H9 (cell line): ENCODE results near the gene HS3ST6. TPM values are rescaled to one million over a fixed set of nuclear protein-coding genes. Genes with fewer than 3 reads are reported as not detected.
"Not testable (repeated sequence)": the region's sequence is repeated elsewhere in the genome, so short reads cannot be mapped to it uniquely, and the experiment has no call there.

ENCODE experiments used
- DNase-seq: peaks from one replicate; pipeline ENCODE4 v3.0.0-alpha.2; 2017
- H2AFZ ChIP-seq: one replicate; pipeline ENCODE4 v1.6.1; 2013; ENCODE audit warnings: mild to moderate bottlenecking, low read length, control low read depth, moderate library complexity
- H2AK5ac ChIP-seq: 2 replicates; pipeline ENCODE4 v1.6.1; 2013; ENCODE audit warnings: low read length, control low read depth, mixed read lengths; ENCODE audit not compliant: insufficient read length
- H2BK120ac ChIP-seq: one replicate; pipeline ENCODE4 v1.6.1; 2013; ENCODE audit warnings: low read depth, mild to moderate bottlenecking, low read length, control low read depth, inconsistent platforms; ENCODE audit not compliant: poor library complexity, severe bottlenecking
- H2BK12ac ChIP-seq: 2 replicates; pipeline ENCODE4 v1.6.1; 2013; ENCODE audit warnings: low read length, control low read depth, mixed read lengths, low read depth; ENCODE audit not compliant: insufficient read length
- H2BK15ac ChIP-seq: 2 replicates; pipeline ENCODE4 v1.6.1; 2013; ENCODE audit warnings: low read depth, low read length, control low read depth
- H2BK20ac ChIP-seq: one replicate; pipeline ENCODE4 v1.6.1; 2013; ENCODE audit warnings: low read depth, mild to moderate bottlenecking, low read length, control low read depth, inconsistent platforms; ENCODE audit not compliant: poor library complexity, severe bottlenecking
- H2BK5ac ChIP-seq: 2 replicates; pipeline ENCODE4 v1.6.1; 2013; ENCODE audit warnings: low read length, control low read depth, mixed read lengths; ENCODE audit not compliant: insufficient read length
- H3K14ac ChIP-seq: 2 replicates; pipeline ENCODE4 v1.6.1; 2013; ENCODE audit warnings: low read length, control low read depth; ENCODE audit not compliant: insufficient read depth
- H3K18ac ChIP-seq: 2 replicates; pipeline ENCODE4 v1.6.1; 2013; ENCODE audit warnings: low read depth, mild to moderate bottlenecking, mixed read lengths, low read length, control low read depth; ENCODE audit not compliant: insufficient read length
- H3K23ac ChIP-seq: 2 replicates; pipeline ENCODE4 v1.6.1; 2013; ENCODE audit warnings: low read length, control low read depth, mixed read lengths, low read depth; ENCODE audit not compliant: insufficient read length
- H3K23me2 ChIP-seq: 2 replicates; pipeline ENCODE4 v1.6.1; 2013; ENCODE audit warnings: low read depth, mild to moderate bottlenecking, mixed read lengths, low read length, control low read depth; ENCODE audit not compliant: insufficient read length, poor library complexity, severe bottlenecking
- H3K27ac ChIP-seq: 2 replicates; pipeline ENCODE4 v1.5.1; 2013; ENCODE audit warnings: low read length, control low read depth, mixed read lengths, low read depth; ENCODE audit not compliant: insufficient read length
- H3K27me3 ChIP-seq: 2 replicates; pipeline ENCODE4 v1.6.1; 2013; ENCODE audit warnings: low read length, control low read depth, inconsistent platforms; ENCODE audit not compliant: insufficient read depth
- H3K4ac ChIP-seq: 2 replicates; pipeline ENCODE4 v1.6.1; 2013; ENCODE audit warnings: low read depth, mild to moderate bottlenecking, control low read depth, inconsistent platforms, low read length, moderate library complexity
- H3K4me1 ChIP-seq: 2 replicates; pipeline ENCODE4 v1.6.1; 2013; ENCODE audit warnings: low read length, control low read depth, inconsistent platforms; ENCODE audit not compliant: insufficient read depth
- H3K4me2 ChIP-seq: 2 replicates; pipeline ENCODE4 v1.6.1; 2013; ENCODE audit warnings: low read length, control low read depth, mixed read lengths; ENCODE audit not compliant: insufficient read length, insufficient read depth
- H3K56ac ChIP-seq: 2 replicates; pipeline ENCODE4 v1.6.1; 2013; ENCODE audit warnings: low read depth, mild to moderate bottlenecking, mixed read lengths, low read length, control low read depth; ENCODE audit not compliant: insufficient read length
- H3K79me1 ChIP-seq: 2 replicates; pipeline ENCODE4 v1.6.1; 2013; ENCODE audit warnings: low read depth, mild to moderate bottlenecking, moderate library complexity, low read length, control low read depth, inconsistent platforms; ENCODE audit not compliant: insufficient read depth, poor library complexity, severe bottlenecking
- H3K79me2 ChIP-seq: 2 replicates; pipeline ENCODE4 v1.6.1; 2013; ENCODE audit warnings: low read length, control low read depth, inconsistent platforms; ENCODE audit not compliant: insufficient read depth
- H3K9ac ChIP-seq: 2 replicates; pipeline ENCODE4 v1.6.1; 2013; ENCODE audit warnings: low read length, control low read depth, mixed read lengths; ENCODE audit not compliant: insufficient read length; ENCODE audit errors: extremely low read depth
- H3K9me3 ChIP-seq: one replicate; pipeline ENCODE4 v1.6.1; 2013; ENCODE audit warnings: low read depth, low read length, inconsistent platforms; ENCODE audit not compliant: control insufficient read depth
- H3T11ph ChIP-seq: one replicate; pipeline ENCODE4 v1.6.1; 2013; ENCODE audit warnings: mild to moderate bottlenecking, low read length, control low read depth, inconsistent platforms
- H4K20me1 ChIP-seq: one replicate; pipeline ENCODE4 v1.6.1; 2013; ENCODE audit not compliant: control insufficient read depth, insufficient read length, insufficient read depth
- H4K5ac ChIP-seq: 2 replicates; pipeline ENCODE4 v1.6.1; 2013; ENCODE audit warnings: low read depth, mild to moderate bottlenecking, mixed read lengths, low read length, control low read depth; ENCODE audit not compliant: insufficient read length
- H4K8ac ChIP-seq: replicated peaks from 2 replicates; pipeline ENCODE4 v1.6.1; 2013; ENCODE audit warnings: low read length, control low read depth, mixed read lengths, low read depth; ENCODE audit not compliant: insufficient read length
- H4K91ac ChIP-seq: 2 replicates; pipeline ENCODE4 v1.6.1; 2013; ENCODE audit warnings: low read depth, mild to moderate bottlenecking, moderate library complexity, mixed read lengths, low read length, control low read depth; ENCODE audit not compliant: insufficient read length
- H3K27ac Mint-ChIP-seq, 3 experiments: 2 replicates in 2 of 3; 3 replicates in 1 of 3; pipeline ENCODE4 v1.8.0; 2020 to 2021; ENCODE audit warnings: mixed read lengths in 3 of 3, mild to moderate bottlenecking in 1 of 3, moderate library complexity in 1 of 3
- H3K27me3 Mint-ChIP-seq: 2 replicates; pipeline ENCODE4 v1.8.0; 2021; ENCODE audit warnings: low read depth, mild to moderate bottlenecking, moderate library complexity, mixed read lengths
- H3K36me3 Mint-ChIP-seq, 3 experiments: 2 replicates in 2 of 3; 3 replicates in 1 of 3; pipeline ENCODE4 v1.8.0; 2020 to 2021; ENCODE audit warnings: low read depth in 3 of 3, mixed read lengths in 3 of 3; ENCODE audit not compliant: insufficient read depth in 1 of 3
- H3K4me1 Mint-ChIP-seq, 2 experiments: 2 replicates each; pipeline ENCODE4 v1.8.0; 2020; ENCODE audit warnings: mixed read lengths in 2 of 2
- H3K4me3 Mint-ChIP-seq, 2 experiments: 2 replicates in 1 of 2; 3 replicates in 1 of 2; pipeline ENCODE4 v1.8.0; 2020 to 2021; ENCODE audit warnings: mild to moderate bottlenecking in 2 of 2, mixed read lengths in 2 of 2, moderate library complexity in 1 of 2
- H3K9me3 Mint-ChIP-seq, 2 experiments: 2 replicates in 1 of 2; 3 replicates in 1 of 2; pipeline ENCODE4 v1.8.0; 2020; ENCODE audit warnings: mild to moderate bottlenecking in 2 of 2, mixed read lengths in 2 of 2, moderate library complexity in 1 of 2
- CTCF ChIP-seq: fragments of 200-600 bp; sonication (generic); conservative IDR thresholded peaks from 3 replicates; pipeline ENCODE4 v1.8.0; 2021; ENCODE audit warnings: antibody characterized with exemption, mild to moderate bottlenecking
- WGBS: extraction: QIAGEN DNeasy Blood & Tissue Kit; methylation state at CpG from one replicate; pipeline ENCODE4 v1.1.7; 2013; ENCODE audit warnings: missing lambda C conversion rate, low lambda C conversion rate, mixed read lengths; ENCODE audit not compliant: insufficient read length; ENCODE audit errors: extremely low coverage; 5-methylcytosine and 5-hydroxymethylcytosine counted together
- total RNA-seq: library from RNA; stranded (reverse); gene quantifications from 2 replicates; pipeline ENCODE4 v1.2.1, GENCODE V29; 2021

The HS3ST6 gene
- total RNA-seq, 1 experiment from 2014 or later = not detected

- Histone ChIP-seq H4K20me1 (no peaks in the 10 kb centered on the region), H3K9me3 (no peaks in the 10 kb centered on the region), H4K91ac (no peak overlapping the region), H2BK15ac (no peak overlapping the region), H3K4me1 (no peaks in the 10 kb centered on the region; the same call in 1 of the 2 replicates), H2BK5ac (no peak overlapping the region), H4K5ac (no peak overlapping the region), H2BK20ac (no peak overlapping the region), H2AFZ (no peak overlapping the region), H2BK120ac (no peak overlapping the region), H3K4me2 (peak overlapping the region; percentile 48), H3K27ac (no peak overlapping the region), H3K9ac (no peak overlapping the region), H3K4ac (no peak overlapping the region), H3K79me1 (no peaks in the 10 kb centered on the region), H3K56ac (no peak overlapping the region), H2BK12ac (no peak overlapping the region), H3K14ac (no peak overlapping the region), H4K8ac (no peak overlapping the region), H3K23ac (no peak overlapping the region), H3K27me3 (peaks cover 43% of the 10 kb centered on the region), H3K18ac (no peak overlapping the region), H3T11ph (no peak overlapping the region), H3K23me2 (peaks cover 4% of the 10 kb centered on the region), H2AK5ac (no peak overlapping the region), H3K79me2 (no peaks in the 10 kb centered on the region)
- WGBS = no CpG with 5 or more reads among the region's 15 CpGs
- peak overlapping the region in 1 of 2 experiments; percentile 59; a peak in 3 of 5 replicates for H3K4me3 Mint-ChIP-seq
- H3K27me3 Mint-ChIP-seq = peaks cover 89% of the 10 kb centered on the region
- H3K9me3 Mint-ChIP-seq = peaks cover 2% of the 10 kb centered on the region in 2 experiments; a peak in 3 of 5 replicates
- no peak for TF ChIP-seq CTCF
- peak; percentile 88 for DNase-seq
- no peak overlapping the region for H3K27ac Mint-ChIP-seq
- H3K36me3 Mint-ChIP-seq = peaks cover 0 to 2% (median 0%) of the 10 kb centered on the region in 3 experiments; a peak in 1 of 7 replicates
- peaks cover 14 to 52% of the 10 kb centered on the region in 2 experiments for H3K4me1 Mint-ChIP-seq
These were observed 2.5 kb upstream of the HS3ST6 start for GRCh38 chr16:1920727-1921171.

GRCh38 chr16:1920122-1920521 is 1.9 kb upstream of the HS3ST6 start:
- not testable (repeated sequence) for H2BK120ac ChIP-seq, H3T11ph ChIP-seq, H4K5ac ChIP-seq, H3K18ac ChIP-seq, H3K79me2 ChIP-seq, H3K23ac ChIP-seq, H3K4me3 Mint-ChIP-seq, H3K4me2 ChIP-seq, H4K8ac ChIP-seq, H2BK12ac ChIP-seq, H3K9me3 Mint-ChIP-seq, H3K23me2 ChIP-seq, H3K4me1 ChIP-seq, H2BK20ac ChIP-seq, H2BK15ac ChIP-seq, H4K20me1 ChIP-seq, H2AK5ac ChIP-seq, H4K91ac ChIP-seq, H3K27ac ChIP-seq, H3K9ac ChIP-seq, H3K9me3 ChIP-seq, H2AFZ ChIP-seq, H3K36me3 Mint-ChIP-seq, H3K56ac ChIP-seq, H2BK5ac ChIP-seq, H3K27ac Mint-ChIP-seq, DNase-seq, H3K14ac ChIP-seq, H3K79me1 ChIP-seq, H3K4ac ChIP-seq
- WGBS = no CpG with 5 or more reads among the region's 21 CpGs
- Mint-ChIP-seq H3K27me3 (peaks cover 91% of the 10 kb centered on the region), H3K4me1 (peaks cover 14 to 58% of the 10 kb centered on the region in 2 experiments)
- H3K27me3 ChIP-seq = peaks cover 43% of the 10 kb centered on the region
